ENCODE results near the gene RUVBL1.

GRCh38 chr3:128113817-128114794 is 9.5 kb downstream of the RUVBL1 start:
- no peak for TF ChIP-seq CTCF (IDR thresholded peaks at IDR 0.05)
- no peak for TF ChIP-seq POLR2A (IDR thresholded peaks at IDR 0.05)

All from uterus (tissue), 2 donors.